Fibroblast of skin of right quadriceps (primary cell): ENCODE results near the gene DIDO1.
A peak's percentile ranks its signal among the peaks of the same experiment; 100 is the strongest.

Experiments used
- DNase-seq: peaks from one replicate; pipeline ENCODE4 v3.0.0-alpha.2; 2013

Gene DIDO1

GRCh38 chr20:62889871-62890270 is 36.4 kb downstream of the DIDO1 start:
- no peak for DNase-seq

- no peak for DNase-seq
Observed at GRCh38 chr20:62889411-62889810, 36.9 kb downstream of the DIDO1 start.

- DNase-seq: no peak
Observed at GRCh38 chr20:62888910-62889309, 37.4 kb downstream of the DIDO1 start.

GRCh38 chr20:62888406-62888805 is 37.9 kb downstream of the DIDO1 start:
- no peak for DNase-seq

- no peak for DNase-seq
Observed at GRCh38 chr20:62887860-62888239, 38.5 kb downstream of the DIDO1 start.

GRCh38 chr20:62887152-62887859 is 39.0 kb downstream of the DIDO1 start:
- DNase-seq: peak; percentile 93

- DNase-seq: no peak
Observed at GRCh38 chr20:62886709-62887058, 39.6 kb downstream of the DIDO1 start.

- no peak for DNase-seq
Observed at GRCh38 chr20:62885896-62886708, 40.2 kb downstream of the DIDO1 start.

GRCh38 chr20:62885046-62885895 is 41.0 kb downstream of the DIDO1 start:
- DNase-seq: no peak

- DNase-seq: no peak
Observed at GRCh38 chr20:62884556-62884955, 41.7 kb downstream of the DIDO1 start.

GRCh38 chr20:62882426-62882825 is 43.9 kb downstream of the DIDO1 start:
- no peak for DNase-seq

GRCh38 chr20:62881662-62882395 is 44.5 kb downstream of the DIDO1 start:
- DNase-seq: no peak

- DNase-seq: no peak
Observed at GRCh38 chr20:62880935-62881661, 45.2 kb downstream of the DIDO1 start.

GRCh38 chr20:62880147-62880934 is 46.0 kb downstream of the DIDO1 start:
- DNase-seq: no peak

GRCh38 chr20:62879275-62880146 is 46.8 kb downstream of the DIDO1 start:
- DNase-seq: no peak

GRCh38 chr20:62878244-62879038 is 47.9 kb downstream of the DIDO1 start:
- no peak for DNase-seq

- peak; percentile 22 for DNase-seq
Observed at GRCh38 chr20:62876902-62877816, 49.1 kb downstream of the DIDO1 start.

GRCh38 chr20:62876501-62876901 is 49.8 kb downstream of the DIDO1 start:
- DNase-seq: no peak
